ENCODE data around the gene TNFSF9.
"Not testable (repeated sequence)": the region's sequence is repeated elsewhere in the genome, so short reads cannot be mapped to it uniquely, and the experiment has no call there.

TNFSF9 gene

GRCh38 chr19:6556043-6556449 lies 25.2 kb downstream of the TNFSF9 start:
- no peak overlapping the region for H2AFZ ChIP-seq (ENCODE audit: low read depth, low read length)

GRCh38 chr19:6556480-6557195 lies 25.8 kb downstream of the TNFSF9 start:
- TF ChIP-seq EZH2phosphoT487 (IDR thresholded peaks at IDR 0.05; ENCODE audit: low read depth) (no peak), CTCF (IDR thresholded peaks at IDR 0.05; ENCODE audit: low read depth, low read length) (no peak)
- peak overlapping the region; percentile 26; the same call in 1 of the 2 replicates for H3K27ac ChIP-seq (ENCODE audit: low read length)
- H4K20me1 ChIP-seq (ENCODE audit: insufficient read depth, low read length) = no peaks in the 10 kb centered on the region
- H3K4me1 ChIP-seq (ENCODE audit: low read length) = peaks cover 44% of the 10 kb centered on the region
- H3K36me3 ChIP-seq (replicated peaks; ENCODE audit: low read depth, low read length) = no peaks in the 10 kb centered on the region
- no peak overlapping the region for H2AFZ ChIP-seq (ENCODE audit: low read depth, low read length)
- peak overlapping the region; percentile 55 for H3K4me3 ChIP-seq (ENCODE audit: low read length)
- no peaks in the 10 kb centered on the region for H3K79me2 ChIP-seq (ENCODE audit: low read length)
- H3K4me2 ChIP-seq (ENCODE audit: low read length) = peak overlapping the region; percentile 76
- H3K9me3 ChIP-seq (ENCODE audit: insufficient read depth, low read length) = no peaks in the 10 kb centered on the region
- peaks cover 3% of the 10 kb centered on the region; the same call in 1 of the 2 replicates for H3K27me3 ChIP-seq (ENCODE audit: low read depth, low read length)
- peak overlapping the region; percentile 21; the same call in 1 of the 2 replicates for H3K9ac ChIP-seq (ENCODE audit: low read length)

More at GRCh38 chr19:6556043-6556449, 25.2 kb downstream of the TNFSF9 start:
- Histone ChIP-seq H3K36me3 (replicated peaks; ENCODE audit: low read depth, low read length) (no peaks in the 10 kb centered on the region), H3K9ac (ENCODE audit: low read length) (peak overlapping the region; percentile 21; the same call in 1 of the 2 replicates), H3K27me3 (ENCODE audit: low read depth, low read length) (peaks cover 3% of the 10 kb centered on the region; the same call in 1 of the 2 replicates), H3K4me1 (ENCODE audit: low read length) (peaks cover 50% of the 10 kb centered on the region), H4K20me1 (ENCODE audit: insufficient read depth, low read length) (no peaks in the 10 kb centered on the region), H3K27ac (ENCODE audit: low read length) (peak overlapping the region; percentile 26; the same call in 1 of the 2 replicates), H3K9me3 (ENCODE audit: insufficient read depth, low read length) (no peaks in the 10 kb centered on the region), H3K4me2 (ENCODE audit: low read length) (peak overlapping the region; percentile 76), H3K79me2 (ENCODE audit: low read length) (no peaks in the 10 kb centered on the region), H3K4me3 (ENCODE audit: low read length) (peak overlapping the region; percentile 55)
- TF ChIP-seq EZH2phosphoT487 (IDR thresholded peaks at IDR 0.05; ENCODE audit: low read depth) (no peak), CTCF (IDR thresholded peaks at IDR 0.05; ENCODE audit: low read depth, low read length) (no peak)

- H3K36me3 ChIP-seq (replicated peaks; ENCODE audit: low read depth, low read length); H3K79me2 ChIP-seq (ENCODE audit: low read length); H3K4me2 ChIP-seq (ENCODE audit: low read length); H2AFZ ChIP-seq (ENCODE audit: low read depth, low read length); H3K4me3 ChIP-seq (ENCODE audit: low read length); H3K9ac ChIP-seq (ENCODE audit: low read length); H3K27ac ChIP-seq (ENCODE audit: low read length); H3K4me1 ChIP-seq (ENCODE audit: low read length); H4K20me1 ChIP-seq (ENCODE audit: insufficient read depth, low read length): not testable (repeated sequence)
- Histone ChIP-seq H3K27me3 (ENCODE audit: low read depth, low read length) (peaks cover 12% of the 10 kb centered on the region; the same call in 1 of the 2 replicates), H3K9me3 (ENCODE audit: insufficient read depth, low read length) (peaks cover 15% of the 10 kb centered on the region)
- peak; percentile 54 for TF ChIP-seq CTCF (IDR thresholded peaks at IDR 0.05; ENCODE audit: low read depth, low read length)
Observed at GRCh38 chr19:6562437-6562836, 31.6 kb downstream of the TNFSF9 start.

- Histone ChIP-seq H2AFZ (ENCODE audit: low read depth, low read length) (no peak overlapping the region), H3K4me3 (ENCODE audit: low read length) (no peak overlapping the region)
Observed at GRCh38 chr19:6564393-6564792, 33.6 kb downstream of the TNFSF9 start.

GRCh38 chr19:6566727-6567126 lies 35.9 kb downstream of the TNFSF9 start:
- not testable (repeated sequence) for H3K4me2 ChIP-seq (ENCODE audit: low read length); H3K36me3 ChIP-seq (replicated peaks; ENCODE audit: low read depth, low read length); H4K20me1 ChIP-seq (ENCODE audit: insufficient read depth, low read length); H3K79me2 ChIP-seq (ENCODE audit: low read length); H2AFZ ChIP-seq (ENCODE audit: low read depth, low read length); H3K4me1 ChIP-seq (ENCODE audit: low read length); H3K9ac ChIP-seq (ENCODE audit: low read length); H3K4me3 ChIP-seq (ENCODE audit: low read length); H3K27ac ChIP-seq (ENCODE audit: low read length)
- H3K9me3 ChIP-seq (ENCODE audit: insufficient read depth, low read length) = peaks cover 28% of the 10 kb centered on the region
- peaks cover 21% of the 10 kb centered on the region; the same call in 1 of the 2 replicates for H3K27me3 ChIP-seq (ENCODE audit: low read depth, low read length)

More at GRCh38 chr19:6564393-6564792, 33.6 kb downstream of the TNFSF9 start:
- H3K79me2 ChIP-seq (ENCODE audit: low read length) = no peaks in the 10 kb centered on the region
- no peak overlapping the region for H3K4me2 ChIP-seq (ENCODE audit: low read length)
- peaks cover 20% of the 10 kb centered on the region for H3K9me3 ChIP-seq (ENCODE audit: insufficient read depth, low read length)
- peaks cover 9% of the 10 kb centered on the region for H3K4me1 ChIP-seq (ENCODE audit: low read length)
- no peak overlapping the region for H3K9ac ChIP-seq (ENCODE audit: low read length)
- no peak overlapping the region for H3K27ac ChIP-seq (ENCODE audit: low read length)
- 0 out of 2 replicates have a peak, but pooled peaks cover 9% of the 10 kb centered on the region for H3K27me3 ChIP-seq (ENCODE audit: low read depth, low read length)
- no peaks in the 10 kb centered on the region for H4K20me1 ChIP-seq (ENCODE audit: insufficient read depth, low read length)
- H3K36me3 ChIP-seq (replicated peaks; ENCODE audit: low read depth, low read length) = peaks cover 8% of the 10 kb centered on the region
- no peak for TF ChIP-seq CTCF (IDR thresholded peaks at IDR 0.05; ENCODE audit: low read depth, low read length)
- no peak for TF ChIP-seq EZH2phosphoT487 (IDR thresholded peaks at IDR 0.05; ENCODE audit: low read depth)
